Karpas-422 (cell line): ENCODE data around the gene FZD7. TPM values are rescaled to one million over a fixed set of nuclear protein-coding genes. Genes with fewer than 3 reads are reported as not detected.

Experiments used
- DNase-seq: peaks from one replicate; pipeline ENCODE4 v3.0.0-alpha.2; 2015
- H2AFZ ChIP-seq: fragments of 200-600 bp; sonication (generic); 2 replicates; pipeline ENCODE4 v1.6.1; 2014; ENCODE audit warnings: antibody characterized with exemption, low read length, mixed read lengths
- H3K27ac ChIP-seq: fragments of 200-600 bp; sonication (generic); 2 replicates; pipeline ENCODE4 v1.5.1; 2014; ENCODE audit warnings: mild to moderate bottlenecking, low read length, moderate library complexity
- H3K27me3 ChIP-seq: fragments of 200-600 bp; sonication (generic); 2 replicates; pipeline ENCODE4 v1.6.1; 2014; ENCODE audit warnings: low read length, mixed read lengths
- H3K36me3 ChIP-seq: fragments of 200-600 bp; sonication (generic); 2 replicates; pipeline ENCODE4 v1.6.1; 2014; ENCODE audit warnings: low read length, mixed read lengths; ENCODE audit not compliant: insufficient read depth
- H3K4me1 ChIP-seq: fragments of 200-600 bp; sonication (generic); 2 replicates; pipeline ENCODE4 v1.6.1; 2014; ENCODE audit warnings: mild to moderate bottlenecking, low read length, mixed read lengths
- H3K4me2 ChIP-seq: fragments of 200-600 bp; sonication (generic); 2 replicates; pipeline ENCODE4 v1.6.1; 2014; ENCODE audit warnings: low read length, low read depth, mild to moderate bottlenecking; ENCODE audit not compliant: poor library complexity, severe bottlenecking
- H3K4me3 ChIP-seq: fragments of 200-600 bp; sonication (generic); 2 replicates; pipeline ENCODE4 v1.5.1; 2014; ENCODE audit warnings: mild to moderate bottlenecking, antibody characterized with exemption, low read length, mixed read lengths
- H3K79me2 ChIP-seq: fragments of 200-600 bp; sonication (generic); 2 replicates; pipeline ENCODE4 v1.6.1; 2014; ENCODE audit warnings: mild to moderate bottlenecking, low read length, mixed read lengths
- H3K9ac ChIP-seq: fragments of 200-600 bp; sonication (generic); 2 replicates; pipeline ENCODE4 v1.6.0; 2014; ENCODE audit warnings: low read length
- H3K9me2 ChIP-seq: fragments of 200-600 bp; sonication (generic), shearing (Covaris generic); replicated peaks from 2 replicates; pipeline ENCODE4 v1.6.0; 2014; ENCODE audit warnings: mild to moderate bottlenecking, low read length, moderate library complexity; ENCODE audit not compliant: insufficient read depth
- H3K9me3 ChIP-seq: fragments of 300-700, 200-600 bp; sonication (generic); 2 replicates; pipeline ENCODE4 v1.6.1; 2014; ENCODE audit warnings: low read length, mixed read lengths
- H4K20me1 ChIP-seq: fragments of 200-600 bp; sonication (generic); 2 replicates; pipeline ENCODE4 v1.6.1; 2014; ENCODE audit warnings: mild to moderate bottlenecking, antibody characterized with exemption, low read length, low read depth; ENCODE audit not compliant: insufficient read depth
- total RNA-seq: library from RNA; depleted of rRNA; stranded (reverse); fragments of >200 nt; shearing (Covaris generic); gene quantifications from 2 replicates; pipeline ENCODE4 v1.2.3, GENCODE V29; 2014; ENCODE audit warnings: low replicate concordance

FZD7 gene
- total RNA-seq, 1 experiment from 2014 or later = 10.2 TPM

DNA sequence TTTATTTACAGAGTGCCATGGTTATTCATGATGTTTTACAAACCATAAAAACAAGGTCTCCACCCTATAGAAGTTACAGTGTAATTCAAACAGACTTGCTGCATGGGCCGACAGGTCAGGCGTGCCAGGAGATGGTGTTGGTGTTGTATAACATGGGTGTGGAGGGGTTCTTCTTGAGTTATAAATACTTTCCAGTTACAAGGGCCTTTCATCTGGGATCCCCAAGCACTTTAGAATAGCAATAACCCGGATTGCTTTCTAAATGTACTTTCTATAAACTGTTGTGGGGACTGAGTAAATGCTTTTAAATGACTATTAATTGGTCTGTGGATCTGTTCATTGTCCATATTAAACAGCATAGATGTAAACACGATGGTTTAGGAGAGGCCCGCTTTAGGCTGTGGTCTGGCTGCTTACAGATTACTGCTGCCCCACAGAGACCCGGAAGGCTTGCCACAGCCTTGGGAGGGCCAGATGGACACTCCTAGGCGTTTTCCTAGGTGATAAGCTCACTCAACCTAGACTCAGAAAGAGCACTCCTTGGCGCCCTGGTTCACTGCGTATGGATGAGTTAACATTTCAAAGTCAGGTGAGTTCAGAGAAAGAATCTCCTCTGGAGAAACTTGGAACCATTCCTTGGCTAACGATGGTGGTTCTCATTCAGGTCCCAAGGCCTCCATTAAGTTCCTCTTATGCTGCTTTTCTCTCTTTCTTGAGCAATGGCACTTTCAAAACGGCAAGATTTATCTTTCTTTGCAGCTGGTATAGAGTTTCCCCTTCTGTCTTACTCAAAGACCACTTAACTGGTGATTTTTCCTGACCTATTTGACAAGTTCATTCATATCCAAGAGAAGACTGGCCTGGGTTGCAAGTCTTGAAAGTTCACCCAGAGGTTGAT lies 35.8 kb downstream of the FZD7 start:
- H4K20me1 ChIP-seq = no peaks in the 10 kb centered on the region
- no peaks in the 10 kb centered on the region for H3K9me2 ChIP-seq
- H3K4me3 ChIP-seq = no peak overlapping the region
- H3K36me3 ChIP-seq = no peaks in the 10 kb centered on the region
- H3K79me2 ChIP-seq = no peaks in the 10 kb centered on the region
- H3K9ac ChIP-seq = no peak overlapping the region
- no peaks in the 10 kb centered on the region for H3K27me3 ChIP-seq
- H3K4me1 ChIP-seq = peaks cover 30% of the 10 kb centered on the region
- H3K4me2 ChIP-seq = no peak overlapping the region
- H2AFZ ChIP-seq = no peak overlapping the region
- no peaks in the 10 kb centered on the region for H3K9me3 ChIP-seq
- H3K27ac ChIP-seq = no peak overlapping the region
- no peak for DNase-seq

DNA sequence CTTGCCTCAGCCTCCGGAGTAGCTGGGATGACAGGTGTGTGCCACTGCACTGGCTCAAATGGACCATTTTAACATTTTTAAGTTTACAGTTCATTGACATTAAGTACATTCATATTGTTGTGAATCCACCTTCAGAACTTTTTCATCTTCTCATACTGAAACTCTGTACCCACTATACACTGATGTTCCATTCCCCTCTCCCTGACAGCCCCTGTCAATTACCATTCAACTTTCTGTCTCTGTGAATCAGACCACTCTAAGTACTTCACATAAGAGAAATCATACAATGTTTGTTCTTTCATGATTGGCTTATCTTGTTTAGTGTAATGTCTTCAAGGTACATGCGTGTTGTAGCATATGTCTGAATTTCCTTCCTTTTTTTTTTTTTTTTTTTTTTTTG lies 37.5 kb downstream of the FZD7 start:
- Histone ChIP-seq H4K20me1 (no peaks in the 10 kb centered on the region), H3K27ac (no peak overlapping the region), H2AFZ (no peak overlapping the region), H3K9me2 (no peaks in the 10 kb centered on the region), H3K27me3 (no peaks in the 10 kb centered on the region), H3K4me2 (no peak overlapping the region), H3K79me2 (no peaks in the 10 kb centered on the region), H3K4me3 (no peak overlapping the region), H3K36me3 (no peaks in the 10 kb centered on the region), H3K9me3 (no peaks in the 10 kb centered on the region), H3K9ac (no peak overlapping the region), H3K4me1 (peaks cover 30% of the 10 kb centered on the region)
- no peak for DNase-seq

DNA sequence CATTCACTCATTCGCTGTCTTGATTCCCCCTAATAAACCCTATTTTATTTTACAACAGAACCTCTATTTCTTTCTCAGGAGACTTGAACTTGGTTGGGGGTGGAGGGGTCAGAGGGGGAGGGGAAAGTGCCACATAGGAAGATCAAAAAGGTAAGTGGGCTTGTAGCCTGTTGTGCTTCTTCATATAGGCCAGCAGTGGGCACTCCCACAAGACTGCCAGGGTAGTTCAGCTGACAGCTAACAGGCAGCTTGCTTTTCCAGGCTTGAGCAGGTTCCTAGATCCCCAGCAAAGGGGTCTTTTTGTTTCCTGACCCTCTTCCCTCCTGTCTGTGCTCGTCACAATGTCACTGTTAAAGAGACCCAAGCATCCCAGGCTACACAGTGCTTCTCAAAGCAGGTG lies 38.6 kb downstream of the FZD7 start:
- no peak overlapping the region for H3K9ac ChIP-seq
- DNase-seq = peak; percentile 72

DNA sequence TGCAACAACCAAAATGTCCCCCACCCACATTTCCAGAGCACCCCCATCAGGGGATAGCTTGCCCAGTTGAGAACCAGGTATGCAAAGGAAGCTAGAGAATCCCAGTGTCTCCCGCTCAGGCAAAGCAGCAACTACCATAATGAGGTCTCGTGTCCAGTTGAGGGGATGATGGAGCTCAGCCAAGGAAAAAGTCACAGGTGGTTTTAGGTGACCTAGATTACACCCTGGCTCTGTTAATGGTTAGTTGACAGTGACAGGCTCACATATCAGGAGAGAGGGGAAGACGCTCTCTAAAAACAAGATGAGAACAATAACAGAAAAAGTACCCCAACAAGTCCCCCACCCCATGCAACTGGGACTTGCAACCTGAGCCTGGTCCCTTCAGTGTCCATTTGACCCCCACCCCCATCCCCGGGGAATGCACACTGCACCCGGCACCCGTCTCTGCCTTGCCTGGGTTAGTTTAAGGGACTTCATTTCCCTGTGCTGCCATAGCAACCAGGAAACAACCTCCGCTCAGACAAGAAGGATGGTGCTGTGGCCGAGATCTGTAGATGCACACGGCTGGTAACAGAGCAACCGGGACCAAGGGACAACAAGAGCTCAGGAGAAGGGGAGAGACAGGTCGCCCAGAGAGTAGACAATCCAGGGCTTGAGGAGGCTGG lies 39.2 kb downstream of the FZD7 start, which contains the start of gene KIAA2012:
TSS of gene KIAA2012 (plus strand) at position 519 of the 665 bp plus-strand sequence. CDS start 373 bp downstream, outside the sequence.
- H3K4me1 ChIP-seq = peaks cover 30% of the 10 kb centered on the region
- no peaks in the 10 kb centered on the region for H3K36me3 ChIP-seq
- H3K4me2 ChIP-seq = peak within 1 kb of the TSS; percentile 65
- H3K9me3 ChIP-seq = no peaks in the 10 kb centered on the region
- no peaks in the 10 kb centered on the region for H3K79me2 ChIP-seq
- H3K27ac ChIP-seq = no peak within 1 kb of the TSS
- H3K4me3 ChIP-seq = peak within 1 kb of the TSS; percentile 36; the same call in 1 of the 2 replicates
- peak; percentile 89 for DNase-seq
- H3K27me3 ChIP-seq = no peaks in the 10 kb centered on the region
- peak within 1 kb of the TSS; percentile 18 for H3K9ac ChIP-seq
- H3K9me2 ChIP-seq = no peaks in the 10 kb centered on the region
- no peaks in the 10 kb centered on the region for H4K20me1 ChIP-seq
- H2AFZ ChIP-seq = no peak within 1 kb of the TSS

More for the DNA sequence above, 38.6 kb downstream of the FZD7 start:
- H2AFZ ChIP-seq = no peak overlapping the region
- H3K4me3 ChIP-seq = no peak overlapping the region; the same call in 1 of the 2 replicates
- H4K20me1 ChIP-seq = no peaks in the 10 kb centered on the region
- H3K27me3 ChIP-seq = no peaks in the 10 kb centered on the region
- H3K79me2 ChIP-seq = no peaks in the 10 kb centered on the region
- no peaks in the 10 kb centered on the region for H3K9me3 ChIP-seq
- H3K9me2 ChIP-seq = no peaks in the 10 kb centered on the region
- no peaks in the 10 kb centered on the region for H3K36me3 ChIP-seq
- peak overlapping the region; percentile 65 for H3K4me2 ChIP-seq
- peaks cover 30% of the 10 kb centered on the region for H3K4me1 ChIP-seq
- no peak overlapping the region for H3K27ac ChIP-seq

DNA sequence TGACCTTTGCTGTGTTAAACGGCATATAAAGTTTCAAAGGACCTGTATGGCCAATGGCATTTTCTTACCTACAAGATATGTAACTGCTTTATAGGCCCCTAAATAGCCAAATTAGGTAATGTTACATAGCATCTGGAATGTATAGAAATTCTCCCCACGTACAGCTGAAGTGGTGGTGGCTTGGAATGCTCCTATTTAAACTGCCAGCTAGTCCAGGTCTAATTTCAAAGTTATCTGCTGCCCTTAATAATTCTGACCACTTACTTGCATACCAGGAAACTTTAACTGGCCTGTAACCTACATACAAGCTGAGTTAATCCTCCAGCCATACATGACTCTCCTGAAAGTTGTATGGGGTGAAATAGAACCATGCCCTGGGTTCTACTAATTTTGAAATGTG lies 40.7 kb downstream of the FZD7 start:
- Histone ChIP-seq H3K79me2 (no peaks in the 10 kb centered on the region), H3K4me2 (no peak overlapping the region), H3K4me3 (no peak overlapping the region), H3K36me3 (no peaks in the 10 kb centered on the region), H2AFZ (no peak overlapping the region), H3K27ac (no peak overlapping the region), H3K9me2 (no peaks in the 10 kb centered on the region), H3K4me1 (peaks cover 21% of the 10 kb centered on the region), H3K27me3 (no peaks in the 10 kb centered on the region), H3K9me3 (no peaks in the 10 kb centered on the region), H3K9ac (no peak overlapping the region), H4K20me1 (no peaks in the 10 kb centered on the region)
- DNase-seq = no peak

DNA sequence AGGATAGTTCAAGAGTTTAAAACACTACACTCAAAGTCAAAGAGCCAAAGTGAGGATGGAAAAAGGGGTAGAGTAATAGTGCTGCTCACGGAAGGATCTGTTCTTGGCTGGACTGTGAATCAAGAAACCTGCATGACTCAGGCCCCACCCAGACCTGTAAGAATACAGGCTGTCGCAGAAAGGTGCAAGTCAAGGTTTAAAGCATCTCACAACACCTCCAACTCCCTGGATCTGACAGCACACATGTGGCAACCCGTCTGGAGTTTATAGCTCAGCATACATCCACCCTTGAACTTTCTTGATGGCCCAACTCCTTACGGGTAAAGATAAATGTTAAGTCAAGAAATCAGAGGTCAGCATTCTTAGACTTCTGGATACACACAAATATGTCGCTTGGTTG lies 45.7 kb downstream of the FZD7 start:
- no peaks in the 10 kb centered on the region for H3K36me3 ChIP-seq

DNA sequence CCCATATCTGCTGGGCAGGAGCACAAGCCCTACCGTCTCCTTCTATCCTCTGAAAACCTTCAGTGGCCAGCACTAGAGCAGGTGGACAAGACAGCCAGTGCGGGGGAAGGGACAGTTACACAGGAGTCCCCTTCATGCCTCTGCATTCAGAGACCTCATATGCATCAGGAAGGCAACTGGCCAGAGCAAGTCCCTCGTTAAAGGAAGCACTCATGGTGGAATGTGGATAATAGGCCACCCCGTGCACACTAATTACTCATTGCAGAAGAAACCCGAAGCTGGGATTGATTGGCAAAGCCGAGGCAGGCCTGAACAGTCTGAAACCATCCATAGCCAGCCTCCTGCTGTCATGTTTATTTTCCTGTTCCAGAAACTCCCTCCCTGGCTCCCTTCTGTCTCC lies 50.6 kb downstream of the FZD7 start:
- H3K9ac ChIP-seq = no peak overlapping the region
- no peaks in the 10 kb centered on the region for H3K4me1 ChIP-seq
- no peak overlapping the region for H3K4me3 ChIP-seq
- no peaks in the 10 kb centered on the region for H3K36me3 ChIP-seq
- no peaks in the 10 kb centered on the region for H3K79me2 ChIP-seq
- H3K9me3 ChIP-seq = no peaks in the 10 kb centered on the region
- no peaks in the 10 kb centered on the region for H4K20me1 ChIP-seq
- H3K27ac ChIP-seq = no peak overlapping the region
- no peak overlapping the region for H2AFZ ChIP-seq
- H3K9me2 ChIP-seq = no peaks in the 10 kb centered on the region
- DNase-seq = no peak
- H3K4me2 ChIP-seq = no peak overlapping the region
- H3K27me3 ChIP-seq = no peaks in the 10 kb centered on the region

More for the DNA sequence above, 45.7 kb downstream of the FZD7 start:
- H3K9me3 ChIP-seq = no peaks in the 10 kb centered on the region
- H3K4me3 ChIP-seq = no peak overlapping the region
- no peak overlapping the region for H3K27ac ChIP-seq
- no peak overlapping the region for H3K4me2 ChIP-seq
- H3K27me3 ChIP-seq = no peaks in the 10 kb centered on the region
- H3K4me1 ChIP-seq = no peaks in the 10 kb centered on the region
- DNase-seq = no peak
- H3K9me2 ChIP-seq = no peaks in the 10 kb centered on the region
- H4K20me1 ChIP-seq = no peaks in the 10 kb centered on the region
- H3K79me2 ChIP-seq = no peaks in the 10 kb centered on the region
- H2AFZ ChIP-seq = no peak overlapping the region
- no peak overlapping the region for H3K9ac ChIP-seq
